Neural progenitor cell (in vitro differentiated cells): ENCODE data around the gene ZCWPW1. TPM values are rescaled to one million over a fixed set of nuclear protein-coding genes. Genes with fewer than 3 reads are reported as not detected.
A peak's percentile ranks its signal among the peaks of the same experiment; 100 is the strongest.

Source experiments
- DNase-seq: peaks from one replicate; pipeline ENCODE4 v3.0.0-alpha.2; 2016; ENCODE audit warnings: low spot score
- H2AFZ ChIP-seq: fragments of 200-600 bp; sonication (generic); replicated peaks from 2 replicates; pipeline ENCODE4 v1.6.1; 2016; ENCODE audit warnings: antibody characterized with exemption
- H3F3A ChIP-seq: fragments of 200-600 bp; sonication (generic); 2 replicates; pipeline ENCODE4 v1.6.1; 2016; ENCODE audit warnings: antibody characterized with exemption, low read depth
- H3K27ac ChIP-seq: fragments of 200-600 bp; sonication (generic); 2 replicates; pipeline ENCODE4 v1.5.1; 2016; ENCODE audit warnings: mild to moderate bottlenecking
- H3K27me3 ChIP-seq: fragments of 200-600 bp; sonication (generic); 2 replicates; pipeline ENCODE4 v1.6.1; 2016; ENCODE audit warnings: mild to moderate bottlenecking, moderate library complexity
- H3K36me3 ChIP-seq: fragments of 200-600 bp; sonication (generic); 2 replicates; pipeline ENCODE4 v1.5.1; 2016
- H3K4me1 ChIP-seq: fragments of 200-600 bp; sonication (generic); 2 replicates; pipeline ENCODE4 v1.6.1; 2016; ENCODE audit warnings: mixed run types
- H3K4me2 ChIP-seq: fragments of 200-600 bp; sonication (generic); 2 replicates; pipeline ENCODE4 v1.6.1; 2016
- H3K4me3 ChIP-seq: fragments of 200-600 bp; sonication (generic); 2 replicates; pipeline ENCODE4 v1.5.1; 2016
- H3K79me2 ChIP-seq: fragments of 200-600 bp; sonication (generic); 2 replicates; pipeline ENCODE4 v1.6.1; 2016; ENCODE audit warnings: low read depth
- H3K9ac ChIP-seq: fragments of 200-600 bp; sonication (generic); 2 replicates; pipeline ENCODE4 v1.6.1; 2016
- H3K9me3 ChIP-seq: fragments of 200-600 bp; sonication (generic); 2 replicates; pipeline ENCODE4 v1.5.1; 2016; ENCODE audit warnings: low read depth
- H4K20me1 ChIP-seq: fragments of 200-600 bp; sonication (generic); 2 replicates; pipeline ENCODE4 v1.6.1; 2016; ENCODE audit warnings: low read depth
- H3K27ac Mint-ChIP-seq: 3 replicates; pipeline ENCODE4 v1.8.0; 2021; ENCODE audit warnings: mixed read lengths
- H3K27me3 Mint-ChIP-seq: 2 replicates; pipeline ENCODE4 v1.8.0; 2022; ENCODE audit warnings: low read depth, mild to moderate bottlenecking, inconsistent platforms, moderate library complexity, mixed read lengths; ENCODE audit not compliant: insufficient read depth
- H3K36me3 Mint-ChIP-seq: 3 replicates; pipeline ENCODE4 v1.8.0; 2021; ENCODE audit warnings: mixed read lengths
- H3K4me1 Mint-ChIP-seq: 3 replicates; pipeline ENCODE4 v1.8.0; 2021; ENCODE audit warnings: mixed read lengths
- H3K4me3 Mint-ChIP-seq: 3 replicates; pipeline ENCODE4 v1.8.0; 2021; ENCODE audit warnings: mild to moderate bottlenecking, moderate library complexity, mixed read lengths
- H3K9me3 Mint-ChIP-seq: 3 replicates; pipeline ENCODE4 v1.8.0; 2020; ENCODE audit warnings: mixed read lengths
- EZH2 ChIP-seq: fragments of 200-600 bp; sonication (generic); IDR thresholded peaks from 2 replicates; pipeline ENCODE4 v1.6.1; 2017; ENCODE audit warnings: antibody characterized with exemption, mild to moderate bottlenecking, moderate library complexity
- EZH2phosphoT487 ChIP-seq: fragments of 200-600 bp; sonication (generic); IDR thresholded peaks from 2 replicates; pipeline ENCODE4 v1.6.1; 2017; ENCODE audit warnings: antibody characterized with exemption
- total RNA-seq: library from RNA; depleted of rRNA; stranded (reverse); fragments of >200 nt; gene quantifications from 2 replicates; pipeline ENCODE4 v1.2.3, GENCODE V29; 2015; ENCODE audit warnings: low replicate concordance
- TF ChIP-seq, protein P1 (sequence below): fragments of 200-600 bp; sonication (generic); IDR thresholded peaks from 2 replicates; pipeline ENCODE4 v1.5.1; 2017; ENCODE audit warnings: antibody characterized with exemption, mild to moderate bottlenecking

The ZCWPW1 gene
- total RNA-seq, 1 donor from 2014 or later = 1.4 TPM

- Histone ChIP-seq H3K27ac (no peak overlapping the region), H3K9me3 (no peaks in the 10 kb centered on the region), H3K4me2 (no peak overlapping the region), H3K36me3 (no peaks in the 10 kb centered on the region), H4K20me1 (no peaks in the 10 kb centered on the region), H3K4me3 (no peak overlapping the region), H3K27me3 (peaks cover 24% of the 10 kb centered on the region), H3K4me1 (no peaks in the 10 kb centered on the region), H2AFZ (no peak overlapping the region), H3F3A (no peaks in the 10 kb centered on the region), H3K79me2 (no peaks in the 10 kb centered on the region), H3K9ac (no peak overlapping the region)
- Mint-ChIP-seq H3K36me3 (no peaks in the 10 kb centered on the region), H3K9me3 (no peaks in the 10 kb centered on the region), H3K4me3 (no peak overlapping the region), H3K4me1 (peaks cover 10% of the 10 kb centered on the region), H3K27me3 (peaks cover 3% of the 10 kb centered on the region), H3K27ac (no peak overlapping the region)
- TF ChIP-seq, protein P1, sequence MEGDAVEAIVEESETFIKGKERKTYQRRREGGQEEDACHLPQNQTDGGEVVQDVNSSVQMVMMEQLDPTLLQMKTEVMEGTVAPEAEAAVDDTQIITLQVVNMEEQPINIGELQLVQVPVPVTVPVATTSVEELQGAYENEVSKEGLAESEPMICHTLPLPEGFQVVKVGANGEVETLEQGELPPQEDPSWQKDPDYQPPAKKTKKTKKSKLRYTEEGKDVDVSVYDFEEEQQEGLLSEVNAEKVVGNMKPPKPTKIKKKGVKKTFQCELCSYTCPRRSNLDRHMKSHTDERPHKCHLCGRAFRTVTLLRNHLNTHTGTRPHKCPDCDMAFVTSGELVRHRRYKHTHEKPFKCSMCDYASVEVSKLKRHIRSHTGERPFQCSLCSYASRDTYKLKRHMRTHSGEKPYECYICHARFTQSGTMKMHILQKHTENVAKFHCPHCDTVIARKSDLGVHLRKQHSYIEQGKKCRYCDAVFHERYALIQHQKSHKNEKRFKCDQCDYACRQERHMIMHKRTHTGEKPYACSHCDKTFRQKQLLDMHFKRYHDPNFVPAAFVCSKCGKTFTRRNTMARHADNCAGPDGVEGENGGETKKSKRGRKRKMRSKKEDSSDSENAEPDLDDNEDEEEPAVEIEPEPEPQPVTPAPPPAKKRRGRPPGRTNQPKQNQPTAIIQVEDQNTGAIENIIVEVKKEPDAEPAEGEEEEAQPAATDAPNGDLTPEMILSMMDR = no peak
- no peak for DNase-seq
Observed at GRCh38 chr7:100406767-100407166, 21.7 kb downstream of the ZCWPW1 start.

- Histone ChIP-seq H3K4me2 (no peak overlapping the region), H3K9me3 (no peaks in the 10 kb centered on the region), H3K4me1 (peaks cover 3% of the 10 kb centered on the region), H3K9ac (peak overlapping the region; percentile 4), H2AFZ (no peak overlapping the region), H3F3A (no peaks in the 10 kb centered on the region), H3K27ac (no peak overlapping the region), H3K36me3 (no peaks in the 10 kb centered on the region), H3K4me3 (no peak overlapping the region), H3K27me3 (no peaks in the 10 kb centered on the region), H3K79me2 (no peaks in the 10 kb centered on the region), H4K20me1 (no peaks in the 10 kb centered on the region)
- Mint-ChIP-seq H3K27me3 (peaks cover 8% of the 10 kb centered on the region), H3K9me3 (no peaks in the 10 kb centered on the region), H3K36me3 (no peaks in the 10 kb centered on the region), H3K4me3 (no peak overlapping the region), H3K27ac (no peak overlapping the region), H3K4me1 (peaks cover 13% of the 10 kb centered on the region)
- DNase-seq = no peak
- TF ChIP-seq, protein P1 = no peak
- no peak for TF ChIP-seq EZH2phosphoT487
- TF ChIP-seq EZH2 = no peak
Observed at GRCh38 chr7:100402241-100402640, 26.3 kb downstream of the ZCWPW1 start.

GRCh38 chr7:100401811-100402210 lies 26.7 kb downstream of the ZCWPW1 start:
- H3K4me3 ChIP-seq = no peak overlapping the region
- no peak overlapping the region for H2AFZ ChIP-seq
- H3K4me1 ChIP-seq = peaks cover 3% of the 10 kb centered on the region
- peaks cover 8% of the 10 kb centered on the region for H3K27me3 Mint-ChIP-seq
- TF ChIP-seq, protein P1 = no peak
- no peak for TF ChIP-seq EZH2phosphoT487
- TF ChIP-seq EZH2 = no peak
- H3K9me3 Mint-ChIP-seq = no peaks in the 10 kb centered on the region
- no peaks in the 10 kb centered on the region for H3F3A ChIP-seq
- no peaks in the 10 kb centered on the region for H4K20me1 ChIP-seq
- peaks cover 11% of the 10 kb centered on the region for H3K4me1 Mint-ChIP-seq
- H3K4me3 Mint-ChIP-seq = no peak overlapping the region
- H3K79me2 ChIP-seq = no peaks in the 10 kb centered on the region
- no peak overlapping the region for H3K27ac Mint-ChIP-seq
- DNase-seq = no peak
- H3K4me2 ChIP-seq = no peak overlapping the region
- H3K9me3 ChIP-seq = no peaks in the 10 kb centered on the region
- H3K36me3 ChIP-seq = no peaks in the 10 kb centered on the region
- H3K27me3 ChIP-seq = no peaks in the 10 kb centered on the region
- no peaks in the 10 kb centered on the region for H3K36me3 Mint-ChIP-seq
- H3K27ac ChIP-seq = no peak overlapping the region
- H3K9ac ChIP-seq = peak overlapping the region; percentile 4
